Activated T-cell treated with anti-CD3 and anti-CD28 coated beads for 48 hours (primary cell): ENCODE measurements around the gene SMCP.

Experiments
- DNase-seq: peaks from one replicate; pipeline ENCODE4 v3.0.0-alpha.2; 2020; ENCODE audit warnings: low read depth

The SMCP gene

DNA sequence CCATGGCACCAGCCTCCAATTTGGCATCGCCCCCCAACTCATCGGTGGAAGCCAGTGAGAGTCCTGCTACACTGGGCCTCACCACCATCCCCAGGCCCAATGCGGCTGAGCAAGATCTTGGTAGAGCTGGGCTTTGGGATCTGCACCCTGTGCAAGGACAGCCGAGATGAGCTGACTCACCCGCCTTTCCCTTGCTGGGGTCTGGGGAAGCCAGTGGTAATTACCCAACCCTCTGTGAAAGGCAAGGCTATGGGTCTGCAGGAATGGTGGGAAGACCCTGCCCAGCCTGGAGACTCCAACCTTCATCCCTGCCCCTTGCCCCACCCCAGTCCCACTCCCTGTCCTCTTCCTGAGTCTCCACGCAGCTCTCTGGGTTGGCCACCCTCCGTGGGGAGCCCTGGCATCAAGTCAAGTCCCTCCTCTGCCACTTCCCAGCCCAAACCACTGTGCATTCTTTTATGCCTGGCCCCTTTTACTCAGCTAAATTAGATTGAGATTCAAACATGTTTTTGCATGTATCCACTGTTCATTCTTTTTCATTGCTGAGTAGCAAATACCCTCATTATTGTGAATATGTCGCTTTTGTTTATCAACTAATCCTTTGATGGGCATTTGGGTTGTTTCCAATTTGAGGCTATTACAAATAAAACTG is 8.8 kb downstream of the SMCP start:
- no peak for DNase-seq

DNA sequence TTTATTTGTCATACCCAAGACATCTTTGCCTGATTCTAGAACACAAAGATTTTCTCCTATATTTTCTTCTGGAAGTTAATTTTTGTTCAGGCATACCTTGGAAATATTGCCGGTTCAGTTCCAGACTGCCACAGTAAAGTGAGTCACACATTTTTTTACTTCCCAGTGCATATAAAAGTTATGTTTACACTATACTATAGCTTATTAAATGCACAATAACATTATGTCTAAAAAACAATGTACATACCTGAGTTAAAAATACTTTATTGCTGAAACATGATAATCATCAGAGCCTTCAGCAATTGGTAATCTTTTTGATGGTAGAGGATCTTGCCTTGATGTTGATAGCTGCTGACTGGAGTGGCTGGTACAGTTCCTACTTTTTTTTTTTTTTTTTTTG is 10.0 kb downstream of the SMCP start:
- DNase-seq: no peak

DNA sequence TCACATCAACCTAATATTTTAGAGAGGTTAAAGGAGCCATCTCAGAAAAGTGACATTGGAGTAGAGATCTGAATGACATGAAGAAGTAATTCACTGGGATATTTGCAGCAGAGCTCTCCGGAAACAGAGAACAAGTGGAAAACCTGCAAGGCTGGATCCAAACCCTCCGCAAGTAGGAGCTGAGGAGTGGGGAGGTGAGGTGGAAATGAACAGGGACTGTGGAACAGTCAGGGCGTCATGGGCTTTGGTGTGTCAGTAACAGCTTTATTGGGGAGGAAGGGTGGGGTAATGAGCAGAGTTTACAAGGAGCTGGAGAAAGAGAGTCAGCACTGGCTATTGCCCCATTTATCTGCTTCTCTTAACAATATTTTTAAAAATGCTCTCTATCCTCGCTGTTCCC is 20.9 kb downstream of the SMCP start:
- DNase-seq: no peak

DNA sequence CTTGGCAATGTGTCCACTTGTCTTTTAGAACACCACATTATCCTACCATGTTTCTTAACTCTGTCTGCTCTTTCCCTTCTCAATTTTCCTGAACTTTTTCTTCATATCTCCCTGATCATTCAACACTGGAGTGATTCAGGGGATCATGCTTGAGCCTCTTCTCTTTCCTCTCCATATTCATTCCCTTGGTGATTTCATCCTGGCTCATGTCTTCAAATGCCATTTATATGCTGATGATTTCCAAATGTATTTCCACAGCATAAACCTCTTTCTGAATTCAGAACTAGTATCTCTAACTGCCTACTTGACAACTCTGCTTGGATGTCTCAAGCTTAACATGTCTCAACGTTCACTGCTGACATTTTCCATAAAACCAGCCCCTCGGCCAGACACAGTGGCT is 21.8 kb downstream of the SMCP start:
- no peak for DNase-seq

DNA sequence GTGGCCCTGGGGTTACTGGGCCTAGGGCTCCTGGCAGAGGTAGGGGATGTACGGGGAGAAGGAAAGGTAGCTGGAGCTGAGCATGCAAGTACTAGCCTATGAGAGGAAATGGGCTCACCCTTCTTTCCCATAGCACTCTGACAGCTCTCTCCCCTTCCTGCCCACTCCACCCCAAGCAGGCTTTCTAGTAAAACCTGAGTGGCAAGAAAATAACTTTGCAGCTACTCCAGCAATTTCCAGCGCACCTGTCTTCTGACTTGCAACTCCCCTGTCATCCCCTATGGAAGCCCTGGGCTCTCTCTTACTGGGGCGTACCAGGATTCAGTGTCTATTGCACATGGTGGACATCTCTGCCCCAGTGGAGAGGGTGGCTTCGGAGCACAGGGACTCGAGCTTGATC is 23.5 kb downstream of the SMCP start:
- DNase-seq: no peak

DNA sequence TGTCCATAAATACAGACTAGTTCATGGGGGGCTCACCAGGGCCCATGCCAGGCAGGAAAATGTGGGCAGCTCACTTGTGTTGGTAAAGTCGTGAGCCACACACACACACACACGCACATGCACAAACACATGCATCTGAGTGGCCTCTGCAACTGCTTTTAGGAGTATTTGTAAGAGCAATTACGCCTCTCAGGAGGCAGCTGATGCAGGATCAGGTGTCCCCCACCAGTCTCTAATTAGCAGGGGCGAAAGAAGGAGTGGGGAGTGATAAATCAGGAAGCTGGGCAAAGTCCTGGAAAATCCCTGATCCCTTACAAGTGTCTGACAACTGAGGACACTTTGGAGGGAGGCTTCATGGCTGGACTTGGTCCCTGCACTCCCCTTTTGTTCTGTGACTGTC is 24.5 kb downstream of the SMCP start:
- DNase-seq: no peak

DNA sequence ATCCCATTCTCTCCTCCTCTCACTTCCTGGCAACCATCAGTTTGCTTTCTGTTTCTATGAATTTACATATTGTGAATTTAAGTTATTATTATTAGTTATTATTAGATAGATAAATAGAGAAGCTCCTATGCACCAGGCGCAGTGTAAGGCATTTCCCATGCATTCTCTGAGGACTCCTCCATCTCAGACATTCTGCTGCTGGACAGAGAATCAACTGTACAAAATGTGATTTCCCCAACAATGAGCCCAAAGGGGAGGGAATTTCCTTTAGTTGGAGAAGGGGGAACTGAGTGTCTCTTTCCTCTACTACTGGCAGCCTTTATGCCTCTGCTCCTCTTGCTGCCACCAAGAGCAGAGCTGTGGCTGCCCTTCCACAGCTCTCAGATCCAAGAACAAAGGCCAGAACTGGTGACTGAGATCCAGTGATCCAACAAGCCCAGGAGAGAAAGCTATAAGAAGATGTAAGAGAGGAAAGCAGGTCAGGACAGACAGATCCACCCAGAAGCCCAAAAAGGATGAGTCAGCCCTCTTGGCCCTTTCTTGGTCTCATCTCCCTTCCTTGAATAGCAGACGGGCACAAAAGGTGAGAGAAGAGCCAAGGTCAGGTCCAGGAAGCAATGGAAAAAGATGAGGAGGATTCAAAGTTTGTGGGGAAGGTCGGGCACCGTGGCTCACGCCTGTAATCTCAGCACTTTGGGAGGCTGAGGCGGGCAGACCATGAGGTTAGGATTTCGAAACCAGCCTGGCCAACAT is 26.7 kb downstream of the SMCP start:
- no peak for DNase-seq

DNA sequence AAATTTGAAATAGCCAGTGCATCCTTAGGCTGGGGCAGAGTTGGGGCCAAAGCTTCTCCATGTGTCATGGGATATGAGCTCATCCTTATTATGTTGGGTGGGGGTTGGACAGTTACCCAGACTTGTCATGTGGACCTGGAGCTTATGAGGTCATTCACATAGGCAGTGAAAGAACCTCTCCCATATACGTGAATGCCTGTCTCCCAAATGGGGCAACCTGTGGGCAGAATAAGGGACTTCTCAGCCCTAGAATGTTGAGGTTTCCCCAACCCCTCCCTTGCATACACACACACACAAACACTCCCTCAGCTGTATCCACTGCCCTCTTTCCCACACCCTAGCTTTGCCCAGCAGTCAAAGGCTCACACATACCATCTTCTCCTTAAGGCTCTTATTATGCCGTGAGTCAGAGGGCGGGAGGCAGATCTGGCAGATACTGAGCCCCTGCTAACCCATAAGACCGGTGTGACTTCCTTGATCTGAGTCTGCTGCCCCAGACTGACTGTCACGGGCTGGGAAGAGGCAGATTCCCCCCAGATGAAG is 28.0 kb downstream of the SMCP start:
- no peak for DNase-seq

DNA sequence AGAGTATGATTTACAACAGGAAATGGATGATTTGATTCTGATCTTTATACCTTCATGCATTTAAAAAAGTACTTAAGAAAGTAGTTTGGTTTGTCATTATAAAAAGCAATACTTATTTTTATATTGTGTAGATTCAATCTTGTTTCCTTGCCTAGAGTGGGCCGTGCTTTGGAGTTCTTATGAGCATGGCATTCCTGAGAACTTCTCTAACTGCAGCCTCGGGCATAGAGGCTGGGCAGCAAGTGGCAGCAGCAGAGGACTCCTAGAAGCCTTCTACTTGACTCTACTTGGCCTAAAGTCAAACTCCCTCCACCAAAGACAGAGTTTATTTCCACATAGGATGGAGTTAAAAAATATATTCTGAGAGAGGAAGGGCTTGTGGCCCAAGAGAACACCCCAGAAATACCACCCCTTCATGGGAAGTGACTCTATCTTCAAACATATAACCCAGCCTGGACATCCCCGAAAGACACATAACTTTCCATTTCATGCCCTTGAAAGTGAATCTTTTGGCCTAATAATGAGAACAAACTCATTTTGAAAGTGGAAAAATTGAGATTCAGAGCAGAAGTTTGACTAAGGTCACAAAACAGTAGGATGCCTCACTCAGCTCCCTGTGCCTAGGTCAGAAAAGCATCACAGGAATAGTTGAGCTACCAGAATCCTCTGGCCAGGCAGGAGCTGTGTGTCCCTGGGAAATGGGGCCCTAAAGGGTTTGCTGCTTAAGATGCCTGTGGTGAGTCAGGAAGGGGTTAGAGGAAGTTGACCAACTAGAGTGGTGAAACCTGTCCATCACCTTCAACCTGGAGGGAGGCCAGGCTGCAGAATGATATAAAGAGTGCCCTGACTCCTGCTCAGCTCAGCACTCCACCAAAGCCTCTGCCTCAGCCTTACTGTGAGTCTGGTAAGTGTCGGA is 29.8 kb downstream of the SMCP start, which contains the start of gene IVL:
IVL (plus strand) TSS at position 861 of the 916 bp plus-strand sequence. CDS start 1,252 bp downstream, outside the sequence.
- no peak for DNase-seq

DNA sequence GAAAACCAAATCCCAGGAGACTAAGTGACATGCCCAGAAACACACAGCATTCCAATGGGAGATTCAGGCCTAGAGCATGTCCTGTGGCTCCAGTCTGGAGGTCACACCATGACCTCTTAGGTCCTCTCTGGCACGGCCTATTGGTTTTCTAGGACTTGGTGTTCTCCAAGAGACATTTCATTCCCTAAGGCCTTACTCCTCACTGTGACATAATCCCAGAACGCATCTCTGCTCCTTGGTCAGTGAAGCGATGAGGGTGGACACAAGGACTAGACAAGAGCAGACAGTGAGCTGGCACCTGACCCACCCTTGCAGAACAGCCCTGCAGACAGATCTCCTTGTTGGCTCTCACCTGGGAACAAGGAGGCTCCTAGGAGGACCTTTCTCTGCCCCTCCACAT is 31.1 kb downstream of the SMCP start:
- DNase-seq: no peak

DNA sequence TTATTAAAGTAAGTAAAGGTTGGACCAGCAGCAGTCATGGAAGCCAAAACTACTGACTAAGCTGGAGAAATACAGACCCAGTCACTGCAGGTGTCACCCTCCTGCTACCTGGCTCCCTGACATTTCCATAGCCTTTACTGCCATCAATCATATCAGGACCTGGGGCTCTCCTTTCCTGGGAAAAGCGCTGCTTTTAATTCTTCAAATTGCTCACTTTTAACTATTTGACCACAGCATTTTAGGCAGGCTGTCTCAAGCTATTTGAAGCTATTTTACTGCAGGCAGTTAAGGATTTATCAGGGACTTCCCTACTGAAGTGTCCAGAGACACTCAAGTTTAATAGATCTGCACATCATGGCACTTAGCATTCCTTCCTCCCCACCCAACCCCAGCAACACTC is 34.3 kb downstream of the SMCP start:
- DNase-seq: no peak

DNA sequence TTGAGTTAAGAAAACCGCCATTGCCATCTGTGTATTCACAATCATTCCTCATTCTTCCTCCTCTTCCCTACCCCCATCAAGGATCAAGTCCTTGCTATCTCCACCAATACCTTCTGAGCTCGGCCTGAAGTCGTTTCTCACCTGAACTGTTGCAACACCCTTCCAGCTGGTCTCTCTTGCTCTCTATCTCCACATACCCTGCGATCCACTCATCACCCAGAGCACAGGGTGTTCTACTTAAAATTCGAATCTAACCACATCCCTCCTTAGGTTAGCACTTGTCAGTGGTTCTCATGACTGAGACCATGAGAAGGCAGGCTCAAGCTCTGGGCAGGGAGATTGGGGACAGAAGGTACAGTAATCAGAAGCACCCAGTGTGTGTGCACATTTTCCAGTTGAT is 34.8 kb downstream of the SMCP start:
- no peak for DNase-seq

DNA sequence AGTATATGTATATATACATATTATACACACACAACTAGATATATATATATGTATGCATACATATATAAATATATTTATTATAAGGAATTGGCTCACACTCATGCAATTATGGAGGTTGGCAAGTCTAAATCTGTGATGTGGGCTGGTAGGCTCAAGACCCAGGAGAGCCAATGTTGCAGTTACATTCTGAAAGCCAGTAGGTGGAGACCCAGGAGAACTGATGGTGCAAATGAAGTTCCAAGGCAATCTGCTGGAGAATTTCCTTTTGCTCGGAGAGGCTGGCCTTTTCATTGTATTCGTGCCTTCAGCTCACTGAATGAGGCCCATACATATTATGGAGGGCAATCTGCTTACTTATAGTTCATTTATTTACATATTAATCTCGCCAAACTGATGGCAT is 39.7 kb downstream of the SMCP start:
- no peak for DNase-seq

DNA sequence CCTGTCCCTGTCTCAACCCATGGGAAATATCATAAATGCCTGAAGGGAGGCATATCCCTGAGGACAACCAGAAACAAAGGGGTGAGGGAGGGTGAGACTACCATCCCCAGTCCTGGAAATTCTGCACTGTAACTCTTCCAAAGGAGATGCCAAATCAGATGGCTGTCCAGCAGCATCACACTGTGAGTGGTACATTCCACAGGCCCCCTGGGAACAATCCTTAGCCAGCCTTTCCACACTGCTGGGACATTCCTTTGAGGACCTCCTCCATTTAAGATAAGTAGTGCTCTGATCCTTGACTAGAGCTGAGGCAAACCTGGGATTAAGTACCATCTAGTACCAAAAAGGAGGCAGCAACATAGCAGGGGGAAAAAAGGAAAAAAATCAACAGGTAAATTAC is 40.9 kb downstream of the SMCP start:
- no peak for DNase-seq

DNA sequence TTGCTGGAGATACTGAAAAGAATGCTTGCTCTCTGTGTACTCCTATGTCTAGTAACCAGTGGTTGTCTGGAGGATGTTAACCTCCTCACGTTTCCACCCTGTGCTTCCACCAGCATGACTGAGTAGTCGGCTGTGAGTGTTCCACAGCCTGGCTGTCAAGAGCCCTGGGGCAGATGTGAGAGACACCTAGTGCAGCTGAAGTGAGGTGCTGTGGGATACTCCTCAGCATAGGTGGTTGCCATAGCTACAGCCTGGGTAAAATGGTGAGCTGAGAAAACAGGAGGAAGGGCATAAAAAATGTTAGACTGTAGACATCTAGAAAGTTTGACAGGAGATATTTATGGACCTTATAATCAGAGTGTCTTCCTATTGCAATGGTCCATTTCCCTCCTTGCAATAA is 46.1 kb downstream of the SMCP start:
- no peak for DNase-seq

DNA sequence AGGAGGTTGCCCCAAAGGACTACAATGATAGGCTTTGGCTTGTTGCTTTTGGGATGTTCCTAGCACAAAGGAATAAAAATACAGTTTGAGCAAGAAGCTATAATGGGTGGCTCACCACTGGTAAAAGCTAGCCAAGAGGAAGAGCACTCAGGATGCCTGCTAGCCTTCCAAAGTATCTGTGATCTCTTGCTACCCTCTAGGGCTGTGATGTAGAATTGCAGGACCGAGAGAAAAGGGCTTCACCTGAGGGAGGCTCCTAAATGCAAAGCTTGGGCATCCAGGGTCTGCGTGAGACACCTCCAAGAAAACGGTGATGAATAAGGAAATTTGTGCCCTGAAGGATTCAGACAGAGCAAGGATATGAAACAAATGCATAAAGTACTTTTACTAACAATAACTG is 48.0 kb downstream of the SMCP start:
- DNase-seq: no peak

DNA sequence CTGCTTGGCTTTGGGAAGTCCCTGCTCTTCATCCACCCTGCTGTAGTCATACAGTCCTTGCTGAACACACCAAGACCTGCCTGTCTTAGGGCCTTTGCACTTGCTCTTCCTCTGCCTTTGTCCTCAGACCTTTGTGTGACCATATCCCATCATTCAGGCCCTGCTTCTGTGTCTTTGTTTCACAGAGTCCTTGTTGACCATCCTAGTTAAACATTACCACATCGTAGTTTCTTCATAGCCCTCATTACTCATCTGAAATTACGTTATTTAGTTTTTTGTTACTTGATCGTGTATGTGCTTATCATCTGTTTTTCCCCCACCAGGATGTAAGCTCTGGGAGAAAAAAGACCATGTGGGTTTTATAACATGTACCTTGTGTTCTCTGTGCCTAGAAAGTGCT is 50.5 kb downstream of the SMCP start:
- no peak for DNase-seq

DNA sequence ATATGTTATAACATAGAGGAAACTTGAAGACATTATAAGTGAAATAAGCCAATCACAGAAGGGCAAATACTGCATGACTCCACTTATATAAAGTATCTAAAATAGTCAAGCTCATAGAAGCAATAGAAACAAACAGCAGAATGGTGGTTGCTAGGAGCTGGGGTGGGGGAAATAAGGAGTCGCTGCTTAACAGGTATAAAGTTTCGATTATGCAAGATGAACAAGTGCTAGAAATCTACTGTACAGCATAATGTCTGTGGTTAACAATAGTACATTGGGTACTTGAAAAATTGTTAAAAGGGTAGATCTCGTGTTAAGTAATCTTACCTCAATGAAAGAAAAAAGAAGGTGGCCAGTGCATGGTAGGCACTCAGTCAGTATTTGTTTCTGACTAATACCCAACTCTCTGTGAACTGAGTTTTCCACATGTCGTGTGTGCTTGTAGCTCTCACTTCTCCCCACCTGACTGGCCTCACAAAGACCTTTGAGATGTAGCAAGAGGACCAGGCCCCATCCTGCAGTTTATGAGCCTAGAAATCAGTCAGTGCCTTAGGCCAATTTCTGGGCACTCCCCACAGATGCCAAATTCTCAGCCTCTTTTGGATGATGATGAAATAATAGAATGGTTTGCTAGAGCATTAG is 54.2 kb downstream of the SMCP start:
- DNase-seq: no peak

DNA sequence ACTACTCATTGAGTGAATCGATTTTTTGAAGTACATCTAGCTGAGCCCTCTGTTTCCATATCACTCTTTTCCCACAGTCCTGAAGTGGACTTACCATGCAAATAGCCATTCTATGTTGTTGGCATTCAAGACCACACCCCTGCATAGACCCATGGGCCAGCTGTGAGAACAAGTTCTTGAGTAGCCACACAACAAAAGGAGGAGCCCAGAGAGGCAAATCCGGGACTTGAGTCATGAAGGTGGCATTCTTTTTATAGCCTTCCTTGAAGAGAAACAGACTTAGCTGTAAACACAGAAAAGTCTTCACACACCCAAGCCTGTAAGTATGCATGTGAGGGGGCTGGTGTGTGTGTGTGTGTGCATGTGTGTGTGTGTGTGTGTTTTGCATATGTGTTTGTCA is 55.1 kb downstream of the SMCP start:
- DNase-seq: no peak
